HG03460 (cell line): Measurements from ENCODE around the gene SLC23A3.
"Not testable (repeated sequence)": the region's sequence is repeated elsewhere in the genome, so short reads cannot be mapped to it uniquely, and the experiment has no call there.

Source experiments
- ATAC-seq: cut with Tn5 transposase; IDR thresholded peaks from one replicate; pipeline ENCODE4 v1.9.1; 2021; ENCODE audit not compliant: unreplicated experiment

Gene SLC23A3

DNA sequence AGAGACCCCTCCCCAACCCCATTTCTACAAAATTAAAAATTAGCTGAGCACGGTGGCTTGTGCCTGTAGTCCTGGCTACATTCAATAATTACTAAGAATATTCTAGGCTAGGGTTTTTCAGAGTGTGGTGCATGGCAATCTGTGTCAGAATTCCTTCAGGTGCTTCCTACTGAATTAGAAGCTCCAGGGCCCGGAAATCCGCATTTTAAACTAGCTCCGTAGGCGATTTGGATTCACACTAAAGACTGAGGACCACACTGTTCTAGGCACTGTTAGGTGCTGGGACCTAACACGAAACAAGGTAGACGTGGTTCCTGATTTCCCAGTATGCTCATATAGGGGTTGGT lies 36.1 kb upstream of the SLC23A3 start:
- no peak for ATAC-seq

DNA sequence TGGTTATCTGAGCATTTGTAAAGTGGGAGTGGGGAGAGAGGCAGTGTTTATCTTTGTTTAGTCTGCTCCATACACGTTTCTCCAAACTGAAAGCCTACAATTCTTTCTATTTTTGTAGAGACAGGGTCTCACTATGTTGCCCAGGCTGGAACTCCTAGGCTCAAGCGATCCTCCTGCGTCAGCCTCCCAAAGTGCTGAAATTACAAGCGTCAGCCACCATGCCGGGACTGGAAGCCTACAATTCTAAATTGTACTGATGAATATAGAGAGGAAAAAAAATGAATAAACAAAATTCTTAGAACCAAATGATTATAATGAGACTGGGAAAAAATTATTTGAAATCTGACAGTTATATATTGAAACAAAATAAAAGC lies 35.3 kb upstream of the SLC23A3 start:
- no peak for ATAC-seq

DNA sequence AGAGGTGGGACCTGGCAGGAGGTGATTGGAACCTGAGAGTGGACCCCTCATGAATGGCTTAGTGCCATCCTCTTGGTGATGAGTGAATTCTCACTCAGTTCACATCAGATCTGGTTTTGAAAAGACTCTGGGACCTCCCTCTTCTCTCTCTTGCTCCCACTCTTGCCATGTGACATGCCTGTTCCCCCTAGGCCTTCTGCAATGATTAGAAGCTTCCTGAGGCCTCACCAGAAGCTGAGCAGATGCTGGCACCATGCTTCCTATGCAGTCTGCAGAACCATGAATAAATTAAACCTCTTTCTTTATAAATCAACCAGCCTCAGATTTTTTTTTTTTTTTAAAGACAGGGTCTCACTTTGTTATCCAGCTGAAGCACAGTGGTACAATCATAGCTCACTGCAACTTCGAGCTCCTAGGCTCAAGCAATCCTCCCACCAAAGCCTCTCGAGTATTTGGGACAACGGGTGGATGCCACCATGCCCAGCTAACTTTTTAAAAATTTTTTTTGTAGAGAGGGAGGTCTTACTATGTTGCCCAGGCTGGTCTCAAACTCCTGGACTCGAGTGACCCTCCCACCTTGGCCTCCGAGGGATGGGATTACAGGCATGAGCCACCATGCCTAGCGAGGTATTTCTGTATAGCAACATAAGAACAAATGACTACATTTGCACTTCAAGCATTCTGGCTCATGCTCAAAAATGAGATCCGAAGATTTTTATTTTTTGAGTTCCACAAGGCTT lies 34.8 kb upstream of the SLC23A3 start:
- ATAC-seq: no peak

DNA sequence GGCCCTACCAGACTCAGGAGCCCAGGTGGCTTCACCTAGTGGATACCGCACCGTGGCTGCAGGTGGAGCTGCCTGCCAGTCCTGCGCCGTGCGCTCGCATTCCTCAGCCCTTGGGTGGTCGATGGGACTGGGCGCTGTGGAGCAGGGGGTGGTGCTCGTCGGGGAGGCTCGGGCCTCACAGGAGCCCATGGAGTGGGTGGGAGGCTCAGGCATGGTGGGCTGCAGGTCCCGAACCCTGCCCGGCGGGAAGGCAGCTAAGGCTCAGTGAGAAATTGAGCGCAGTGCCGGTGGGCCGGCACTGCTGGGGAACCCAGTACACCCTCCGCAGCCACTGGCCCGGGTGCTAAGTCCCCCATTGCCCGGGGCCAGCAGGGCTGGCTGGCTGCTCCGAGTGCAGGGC lies 31.5 kb upstream of the SLC23A3 start:
- ATAC-seq: not testable (repeated sequence)

DNA sequence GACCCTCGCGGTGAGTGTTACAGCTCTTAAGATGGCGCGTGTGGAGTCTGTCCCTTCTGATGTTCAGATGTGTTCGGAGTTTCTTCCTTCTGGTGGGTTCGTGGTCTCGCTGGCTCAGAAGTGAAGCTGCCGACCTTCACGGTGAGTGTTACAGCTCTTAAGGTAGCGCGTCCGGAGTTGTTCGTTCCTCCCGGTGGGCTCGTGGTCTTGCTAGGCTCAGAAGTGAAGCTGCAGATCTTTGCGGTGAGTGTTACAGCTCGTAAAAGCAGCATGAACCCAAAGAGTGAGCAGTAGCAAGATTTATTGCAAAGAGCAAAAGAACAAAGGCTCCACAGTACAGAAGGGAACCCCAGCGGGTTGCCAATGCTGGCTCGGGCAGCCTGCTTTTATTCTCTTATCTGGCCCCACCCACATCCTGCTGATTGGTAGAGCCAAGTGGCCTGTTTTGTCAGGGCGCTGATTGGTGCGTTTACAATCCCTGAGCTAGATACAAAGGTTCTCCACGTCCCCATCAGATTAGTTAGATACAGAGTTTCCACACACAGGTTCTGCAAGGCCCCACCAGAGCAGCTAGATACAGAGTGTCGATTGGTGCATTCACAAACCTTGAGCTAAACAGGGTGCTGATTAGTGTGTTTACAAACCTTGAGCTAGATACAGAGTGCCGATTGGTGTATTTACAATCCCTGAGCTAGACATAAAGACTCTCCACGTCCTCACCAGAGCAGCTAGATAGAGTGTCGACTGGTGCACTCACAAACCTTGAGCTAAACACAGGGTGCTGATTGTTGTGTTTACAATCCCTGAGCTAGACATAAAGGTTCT lies 30.9 kb upstream of the SLC23A3 start:
- not testable (repeated sequence) for ATAC-seq

DNA sequence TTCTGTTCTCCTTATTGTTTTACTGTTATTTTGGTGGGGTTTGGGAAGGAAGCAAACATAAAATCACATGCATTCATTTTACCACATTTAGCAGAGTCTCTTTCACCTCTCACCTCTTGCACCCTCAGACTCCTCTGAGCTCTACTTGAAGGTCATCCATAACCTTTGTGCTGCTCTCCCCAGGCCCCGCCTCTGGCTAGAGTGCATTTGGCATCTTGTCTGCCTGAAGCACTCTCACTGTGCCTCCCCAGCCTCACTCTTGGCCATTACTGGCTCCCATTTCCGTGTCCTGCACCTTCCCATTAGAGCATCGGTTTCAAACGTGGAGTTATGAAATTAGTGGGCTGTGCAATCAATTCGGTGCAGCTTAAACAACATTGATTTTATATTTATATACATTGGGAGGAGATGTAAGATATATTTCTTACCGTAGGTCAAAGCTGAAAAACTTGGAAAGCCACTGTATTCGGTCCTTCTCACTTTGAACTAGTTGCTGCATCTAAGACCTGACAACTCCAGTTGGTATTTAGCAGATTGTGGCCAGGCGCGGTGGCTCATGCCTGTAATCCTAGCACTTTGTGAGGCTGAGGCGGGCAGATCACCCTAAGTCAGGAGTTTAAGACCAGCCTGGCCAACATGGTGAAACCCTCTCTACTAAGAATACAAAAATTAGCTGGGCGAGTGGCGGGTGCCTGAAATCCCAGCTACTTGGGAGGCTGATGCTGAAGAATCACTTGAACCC lies 29.8 kb upstream of the SLC23A3 start:
- no peak for ATAC-seq

DNA sequence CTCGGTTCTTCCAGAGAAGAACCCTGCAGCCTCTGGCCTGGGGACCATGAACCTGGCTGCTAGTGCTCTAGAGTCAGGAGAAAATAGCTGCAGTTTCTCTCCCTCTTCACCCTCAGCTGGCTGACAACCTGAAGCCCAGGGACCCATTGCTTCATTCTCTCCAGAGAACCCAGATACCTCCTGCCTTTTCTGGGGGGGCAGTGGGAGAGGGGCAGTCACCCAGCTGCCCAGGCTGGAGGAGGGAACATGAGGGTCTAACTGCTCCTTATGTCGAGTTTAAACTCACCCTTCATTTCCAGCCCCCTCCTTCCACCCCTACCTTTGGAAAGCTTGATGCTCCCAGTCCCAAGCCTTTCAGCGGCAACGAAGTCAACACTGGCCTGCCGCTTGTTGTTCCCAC lies 29.1 kb upstream of the SLC23A3 start:
- ATAC-seq: no peak

DNA sequence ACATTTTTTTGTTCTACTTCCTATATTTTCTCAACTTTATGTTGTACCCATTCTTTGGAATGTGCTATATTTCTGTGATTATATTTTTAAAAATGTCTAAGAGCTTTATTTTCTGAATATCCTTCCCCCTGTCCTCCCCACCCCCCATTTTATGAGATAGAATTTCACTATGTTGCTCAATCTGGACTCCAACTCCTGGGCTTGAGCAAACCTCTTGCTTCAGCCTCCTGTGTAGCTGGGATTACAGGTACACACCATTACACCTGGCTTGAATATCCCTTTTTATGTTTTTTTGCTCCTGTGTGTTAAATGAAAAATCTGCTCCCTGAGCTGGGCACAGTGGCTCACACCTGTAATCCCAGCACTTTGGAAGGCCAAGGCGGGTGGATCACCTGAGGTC lies 27.6 kb upstream of the SLC23A3 start:
- ATAC-seq: no peak

DNA sequence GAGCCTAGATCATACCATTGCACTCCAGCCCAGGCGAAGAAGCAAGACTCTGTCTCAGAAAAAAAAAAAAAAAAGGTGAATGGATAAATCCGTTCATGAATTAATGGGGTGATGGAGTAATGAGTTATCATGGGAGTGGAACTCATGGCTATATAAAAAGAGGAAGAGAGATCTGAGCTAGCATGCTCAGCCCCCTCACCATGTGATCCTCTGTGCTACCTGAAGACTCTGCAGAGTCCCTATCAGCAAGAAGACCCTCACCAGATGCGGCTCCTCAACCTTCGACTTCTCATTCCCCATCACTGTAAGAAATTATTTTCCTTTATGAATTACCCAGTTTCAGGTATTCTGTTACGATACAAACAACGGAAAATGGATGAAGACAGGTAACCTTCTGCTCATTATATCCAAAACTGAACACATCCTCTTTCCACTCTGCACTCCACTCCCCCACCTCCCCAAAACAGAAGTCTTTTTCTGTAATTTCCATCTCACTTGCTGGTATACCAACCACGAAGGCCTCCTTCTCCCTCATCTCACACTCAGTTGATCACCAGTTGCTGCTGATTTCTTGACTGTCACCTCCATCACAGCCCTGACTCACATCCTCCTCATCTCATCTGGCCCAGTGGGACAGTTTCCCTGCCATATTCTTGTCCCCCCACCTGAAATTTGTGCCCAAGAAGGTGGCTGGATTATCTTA lies 17.1 kb upstream of the SLC23A3 start:
- no peak for ATAC-seq

DNA sequence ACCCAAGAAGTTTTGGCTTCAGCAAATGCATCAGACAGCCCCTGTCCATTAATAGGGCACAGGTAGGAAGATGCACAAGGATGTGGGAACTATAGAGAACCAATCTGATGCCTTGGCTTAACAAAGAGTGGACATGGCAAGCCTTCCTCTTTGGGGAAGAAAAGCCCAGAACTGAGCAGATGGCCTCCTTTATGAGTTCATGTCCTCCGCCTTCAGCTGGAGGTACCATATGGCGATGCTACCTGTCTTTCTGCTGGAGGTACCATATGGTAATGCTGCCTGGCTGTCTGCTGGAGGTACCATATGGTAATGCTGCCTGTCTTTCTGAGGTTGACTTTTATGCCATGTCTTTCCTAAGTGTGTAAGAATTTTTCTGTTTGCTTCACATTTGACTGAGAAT lies 14.3 kb upstream of the SLC23A3 start:
- no peak for ATAC-seq

DNA sequence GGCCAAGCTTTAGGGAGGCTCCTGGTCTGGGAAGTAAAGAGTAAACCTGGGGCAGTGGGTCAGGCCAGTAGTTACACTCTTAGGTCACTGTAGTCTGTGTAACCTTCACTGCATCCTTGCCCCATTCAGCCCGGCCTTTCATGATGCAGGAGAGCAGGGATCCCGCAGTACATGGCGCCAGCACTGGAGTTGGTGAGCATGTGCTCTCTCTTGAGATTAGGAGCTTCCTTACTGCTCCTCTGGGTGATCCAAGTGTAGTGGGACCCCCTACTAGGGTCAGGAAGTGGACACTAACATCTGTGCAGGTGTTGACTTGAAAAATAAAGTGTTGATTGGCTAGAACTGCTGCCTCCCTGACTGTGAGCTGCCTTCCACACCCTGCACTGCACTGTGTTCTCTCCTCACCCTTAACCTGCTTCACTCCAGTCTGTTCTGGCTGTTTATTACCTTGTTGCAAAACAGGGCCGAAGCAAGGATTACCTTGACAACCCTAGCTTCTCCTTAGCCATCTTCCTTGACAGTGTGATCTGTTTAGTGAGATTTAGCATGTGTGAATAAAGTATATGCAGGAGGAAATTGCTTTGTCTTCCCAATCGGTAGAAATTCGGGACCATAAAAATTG lies 13.4 kb upstream of the SLC23A3 start:
- no peak for ATAC-seq

DNA sequence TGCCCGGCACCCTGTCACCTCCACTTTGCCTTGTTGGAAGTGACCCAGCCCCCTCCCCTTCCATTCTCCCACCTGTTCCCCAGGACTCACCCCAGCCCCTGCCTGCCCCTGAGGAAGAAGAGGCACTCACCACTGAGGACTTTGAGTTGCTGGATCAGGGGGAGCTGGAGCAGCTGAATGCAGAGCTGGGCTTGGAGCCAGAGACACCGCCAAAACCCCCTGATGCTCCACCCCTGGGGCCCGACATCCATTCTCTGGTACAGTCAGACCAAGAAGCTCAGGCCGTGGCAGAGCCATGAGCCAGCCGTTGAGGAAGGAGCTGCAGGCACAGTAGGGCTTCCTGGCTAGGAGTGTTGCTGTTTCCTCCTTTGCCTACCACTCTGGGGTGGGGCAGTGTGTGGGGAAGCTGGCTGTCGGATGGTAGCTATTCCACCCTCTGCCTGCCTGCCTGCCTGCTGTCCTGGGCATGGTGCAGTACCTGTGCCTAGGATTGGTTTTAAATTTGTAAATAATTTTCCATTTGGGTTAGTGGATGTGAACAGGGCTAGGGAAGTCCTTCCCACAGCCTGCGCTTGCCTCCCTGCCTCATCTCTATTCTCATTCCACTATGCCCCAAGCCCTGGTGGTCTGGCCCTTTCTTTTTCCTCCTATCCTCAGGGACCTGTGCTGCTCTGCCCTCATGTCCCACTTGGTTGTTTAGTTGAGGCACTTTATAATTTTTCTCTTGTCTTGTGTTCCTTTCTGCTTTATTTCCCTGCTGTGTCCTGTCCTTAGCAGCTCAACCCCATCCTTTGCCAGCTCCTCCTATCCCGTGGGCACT lies 12.7 kb upstream of the SLC23A3 start:
- no peak for ATAC-seq

DNA sequence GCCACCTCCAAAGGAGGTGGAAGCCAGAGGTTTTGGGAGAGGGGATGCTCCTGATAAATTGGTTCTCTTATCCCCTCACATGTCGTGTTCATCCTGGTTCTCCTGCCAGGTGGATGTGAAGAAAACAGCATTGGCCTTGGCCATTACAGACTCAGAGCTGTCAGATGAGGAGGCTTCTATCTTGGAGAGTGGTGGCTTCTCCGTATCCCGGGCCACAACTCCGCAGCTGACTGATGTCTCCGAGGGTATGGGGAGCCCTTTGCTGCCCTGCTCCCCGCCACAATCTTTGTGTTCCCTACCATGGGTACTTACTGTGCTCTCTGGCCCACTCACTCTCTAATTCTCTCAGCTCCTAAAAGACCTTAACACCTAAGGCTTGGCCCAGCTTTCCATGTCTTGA lies 11.7 kb upstream of the SLC23A3 start:
- no peak for ATAC-seq

DNA sequence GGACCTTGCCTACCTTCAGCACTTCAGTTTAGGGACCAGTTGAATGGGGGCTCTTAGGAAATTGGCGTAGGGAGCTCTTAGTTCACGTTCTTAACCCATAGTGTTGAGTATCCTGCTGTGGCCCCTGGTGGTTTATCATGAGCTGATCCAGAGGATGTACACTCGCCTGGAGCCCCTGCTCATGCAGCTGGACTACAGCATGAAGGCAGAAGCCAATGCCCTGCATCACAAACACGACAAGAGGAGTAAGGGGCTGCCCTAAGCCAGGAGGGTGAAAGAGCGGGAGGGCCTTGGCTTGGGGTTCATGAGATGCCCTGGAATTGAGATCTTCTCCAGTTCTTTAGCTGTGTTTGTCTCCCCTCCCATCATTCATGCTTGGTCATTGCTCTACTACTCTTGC lies 11.1 kb upstream of the SLC23A3 start:
- ATAC-seq: no peak

DNA sequence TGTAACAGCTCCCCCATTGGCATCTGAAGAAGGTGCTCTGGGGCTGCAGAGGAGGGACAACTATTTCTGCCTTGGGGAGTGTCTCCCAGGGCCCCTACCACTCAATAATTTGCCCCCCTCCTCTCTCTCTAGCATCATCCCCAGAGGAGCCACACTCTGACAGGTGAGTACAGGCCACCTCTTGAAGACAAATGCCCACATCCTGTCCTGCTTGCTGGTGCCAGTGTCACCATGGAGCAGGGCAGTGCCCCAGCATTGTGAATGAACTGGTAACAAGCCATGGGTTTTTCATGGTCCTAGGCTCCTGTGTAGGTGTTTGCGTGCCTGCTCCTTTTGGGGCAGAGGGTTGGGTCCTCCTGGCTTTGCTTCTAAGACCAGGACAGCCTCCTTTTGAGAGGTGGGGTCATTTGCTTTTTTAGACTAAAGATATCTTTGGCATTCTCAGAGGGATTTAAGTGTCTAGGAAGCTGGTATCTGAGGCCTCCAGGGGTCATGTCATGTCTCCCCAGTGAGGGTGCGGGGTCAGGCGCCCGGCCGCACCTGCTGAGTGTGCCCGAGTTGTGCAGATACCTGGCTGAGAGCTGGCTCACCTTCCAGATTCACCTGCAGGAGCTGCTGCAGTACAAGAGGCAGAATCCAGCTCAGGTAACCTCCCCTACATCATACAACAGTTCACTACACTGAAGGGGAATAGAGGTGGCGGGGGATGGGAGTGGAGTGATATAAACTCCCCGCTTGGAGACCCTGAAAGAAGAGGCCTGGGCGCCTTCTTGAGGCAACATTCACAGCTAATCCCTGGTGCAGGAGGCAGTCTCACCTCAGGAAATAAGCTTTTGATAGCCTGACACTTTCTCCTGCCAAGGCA lies 10.0 kb upstream of the SLC23A3 start:
- ATAC-seq: no peak

DNA sequence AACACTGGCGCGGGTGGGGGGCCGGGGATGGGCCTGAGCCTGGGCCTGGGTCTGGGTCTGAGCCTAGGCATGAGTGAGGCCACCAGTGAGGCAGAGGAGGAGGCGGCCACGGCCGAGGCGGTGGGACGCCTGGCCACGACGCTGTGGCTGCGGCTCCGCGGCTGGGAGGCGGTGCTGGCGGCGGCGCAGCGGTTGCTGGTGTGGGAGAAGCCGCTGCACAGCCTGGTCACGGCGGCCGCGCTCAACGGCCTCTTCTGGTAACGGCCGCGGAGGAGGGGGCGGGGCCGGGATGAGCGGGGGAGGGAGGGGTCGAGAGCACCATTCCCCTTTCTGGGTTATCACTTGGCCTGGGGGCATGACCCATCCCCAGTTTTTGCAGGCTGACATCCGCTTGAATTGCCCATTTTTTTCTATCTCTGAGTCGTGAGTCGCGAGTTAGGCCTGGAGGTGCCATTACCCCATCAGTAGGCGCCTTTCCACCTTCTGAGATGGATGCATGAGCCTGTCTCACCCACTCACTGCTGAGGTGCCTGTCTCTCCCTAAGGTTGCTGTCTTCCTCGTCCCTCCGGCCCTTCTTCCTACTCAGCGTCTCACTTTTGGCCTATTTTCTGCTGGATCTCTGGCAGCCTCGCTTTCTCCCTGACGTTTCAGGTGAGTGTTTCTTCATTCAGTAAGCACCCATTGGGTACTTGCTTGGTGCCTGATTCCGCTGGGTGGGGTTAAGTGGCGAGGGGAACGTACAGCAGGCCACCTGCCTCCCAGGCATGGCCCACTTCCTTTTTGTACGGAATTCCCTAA lies 8.7 kb upstream of the SLC23A3 start:
- peak; percentile 8 for ATAC-seq

DNA sequence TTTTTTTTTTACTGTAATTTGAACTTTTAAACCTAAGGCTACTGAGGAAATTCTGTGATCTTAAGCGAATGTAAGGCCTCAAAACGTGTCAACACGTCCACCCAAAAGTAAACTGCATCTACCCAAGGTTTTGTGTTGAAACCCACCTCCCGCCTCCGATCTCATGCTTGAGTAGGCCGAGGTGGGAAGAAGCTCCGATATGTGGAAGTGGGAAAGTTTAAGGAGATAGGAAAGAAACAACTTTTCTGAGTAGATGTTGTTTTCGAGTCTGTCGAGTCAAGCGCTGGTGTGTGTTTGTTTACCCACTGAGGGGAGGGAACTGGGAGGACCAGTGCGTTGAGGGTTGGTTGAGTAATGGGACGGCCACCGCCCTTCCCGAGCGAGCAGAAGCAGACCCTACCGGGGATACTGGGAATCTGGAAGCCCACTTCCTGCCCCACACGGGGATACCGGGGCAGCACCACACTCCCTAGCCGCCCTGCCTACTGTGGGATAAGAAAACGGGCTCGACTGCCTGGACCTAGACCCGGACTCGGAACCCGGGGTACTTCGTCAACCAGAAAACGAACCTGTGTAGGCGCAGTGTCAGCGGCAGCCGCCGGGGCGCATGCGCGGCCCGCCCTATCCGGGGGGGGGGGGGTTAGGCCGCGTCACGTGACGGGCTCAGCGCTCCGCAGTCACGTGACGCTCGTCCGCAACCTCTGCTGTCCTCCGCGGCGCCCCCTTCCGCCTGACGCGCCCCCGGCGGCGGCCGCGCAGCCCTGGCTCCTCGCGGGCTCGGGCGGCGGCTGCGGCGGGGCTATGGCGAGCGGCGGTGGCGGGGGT lies 7.9 kb upstream of the SLC23A3 start, which contains the start of gene RETREG2:
Gene RETREG2, plus strand, starts transcription at position 724 of the 825 bp plus-strand sequence. Its CDS starts 78 bp downstream, at position 802.
- peak; percentile 35 for ATAC-seq
